KG1 (cell line): ENCODE results near the gene MLPH.

Source experiments
- DNase-seq: peaks from one replicate; lab custom pipeline; 2025; lab: John Stamatoyannopoulos, UW

MLPH gene, protein sequence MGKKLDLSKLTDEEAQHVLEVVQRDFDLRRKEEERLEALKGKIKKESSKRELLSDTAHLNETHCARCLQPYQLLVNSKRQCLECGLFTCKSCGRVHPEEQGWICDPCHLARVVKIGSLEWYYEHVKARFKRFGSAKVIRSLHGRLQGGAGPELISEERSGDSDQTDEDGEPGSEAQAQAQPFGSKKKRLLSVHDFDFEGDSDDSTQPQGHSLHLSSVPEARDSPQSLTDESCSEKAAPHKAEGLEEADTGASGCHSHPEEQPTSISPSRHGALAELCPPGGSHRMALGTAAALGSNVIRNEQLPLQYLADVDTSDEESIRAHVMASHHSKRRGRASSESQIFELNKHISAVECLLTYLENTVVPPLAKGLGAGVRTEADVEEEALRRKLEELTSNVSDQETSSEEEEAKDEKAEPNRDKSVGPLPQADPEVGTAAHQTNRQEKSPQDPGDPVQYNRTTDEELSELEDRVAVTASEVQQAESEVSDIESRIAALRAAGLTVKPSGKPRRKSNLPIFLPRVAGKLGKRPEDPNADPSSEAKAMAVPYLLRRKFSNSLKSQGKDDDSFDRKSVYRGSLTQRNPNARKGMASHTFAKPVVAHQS

DNA sequence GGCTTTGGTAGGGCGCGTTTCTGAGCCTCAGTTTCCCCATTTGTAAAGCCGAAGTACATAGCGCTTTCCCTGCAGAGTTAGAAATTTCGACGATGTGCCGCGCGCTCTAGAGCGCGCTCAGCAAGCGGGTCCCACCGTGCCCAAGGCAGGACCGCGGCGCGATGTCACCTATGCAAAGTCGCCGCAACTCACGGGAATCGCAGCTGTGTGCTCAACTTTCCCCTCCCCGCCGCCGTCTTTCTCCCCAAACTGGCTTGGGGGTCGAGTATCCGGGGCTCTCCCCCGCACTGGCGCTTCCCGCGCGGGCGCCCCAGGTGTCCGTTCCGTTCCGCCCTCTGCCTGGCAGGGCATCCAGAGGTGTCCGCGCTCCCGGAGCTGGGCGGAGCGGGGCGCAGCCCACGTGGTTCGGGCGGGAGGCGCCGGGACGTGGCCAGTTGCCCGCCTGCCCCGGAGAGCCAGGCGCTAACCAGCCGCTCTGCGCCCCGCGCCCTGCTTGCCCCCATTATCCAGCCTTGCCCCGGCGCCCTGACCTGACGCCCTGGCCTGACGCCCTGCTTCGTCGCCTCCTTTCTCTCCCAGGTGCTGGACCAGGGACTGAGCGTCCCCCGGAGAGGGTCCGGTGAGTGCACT is at the start of gene MLPH:
TSS of gene MLPH (plus strand) at position 433 of the 630 bp plus-strand sequence. CDS start 6,176 bp downstream, outside the sequence.
- DNase-seq: no peak

DNA sequence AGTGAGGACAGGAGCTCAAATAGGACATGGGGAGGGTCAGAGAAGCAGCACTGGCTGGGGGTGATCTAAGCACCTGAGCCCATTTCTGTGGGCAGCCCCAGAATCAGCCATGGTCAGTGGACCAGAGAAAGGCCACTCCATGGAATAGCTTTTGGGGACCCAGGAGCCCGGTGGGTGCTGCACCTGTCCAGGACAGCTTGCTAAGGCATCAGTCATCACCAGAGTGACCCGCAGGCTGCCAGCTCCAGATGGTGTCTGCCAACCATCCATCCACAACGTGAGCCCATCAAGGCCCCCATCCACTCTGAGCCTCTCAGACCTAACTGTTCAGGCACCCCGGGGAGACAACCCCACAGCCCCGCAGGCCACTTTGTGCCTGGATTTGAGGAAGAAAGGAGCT is 49.5 kb upstream of the MLPH start:
- DNase-seq: no peak

DNA sequence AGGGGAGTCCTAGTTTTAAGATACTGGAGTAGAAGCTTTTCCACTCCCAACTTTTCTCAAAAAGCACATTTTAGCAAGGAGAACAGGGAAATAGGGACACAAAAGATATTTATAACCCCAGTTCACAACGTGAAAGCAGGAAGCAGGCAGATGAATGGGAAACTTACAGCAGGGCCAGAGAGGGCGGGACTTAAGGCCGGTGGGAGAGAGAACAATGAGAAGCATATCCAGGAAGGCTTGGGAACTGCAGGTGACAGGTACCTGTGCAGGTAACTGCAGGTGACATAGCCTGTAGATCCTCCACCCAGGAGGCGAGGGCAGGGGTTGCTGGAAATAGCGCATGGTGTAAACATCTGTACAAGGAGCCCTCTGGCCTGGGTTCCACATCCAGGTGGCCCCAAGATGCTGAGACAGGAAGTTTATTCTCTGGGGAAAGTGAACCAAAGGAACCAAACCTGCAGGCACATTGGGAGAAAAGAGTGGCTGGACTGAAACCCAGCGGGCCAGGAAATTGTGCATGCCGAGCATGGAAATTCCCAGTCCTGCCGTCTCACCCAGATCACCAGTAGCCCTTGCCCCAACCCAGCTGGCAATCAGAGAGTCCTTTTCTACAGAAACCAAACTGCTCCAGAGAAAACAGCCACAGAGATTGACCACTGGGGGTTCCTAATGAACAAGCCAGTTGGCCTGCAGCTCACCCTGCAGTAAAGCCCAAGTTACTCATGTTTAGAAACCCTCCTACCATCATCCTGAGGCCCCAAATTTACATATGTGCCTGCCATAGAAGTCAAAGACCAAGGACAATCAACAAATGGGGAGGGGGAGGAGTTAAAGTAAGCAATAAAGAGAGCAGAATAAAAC is 48.7 kb upstream of the MLPH start:
- no peak for DNase-seq

DNA sequence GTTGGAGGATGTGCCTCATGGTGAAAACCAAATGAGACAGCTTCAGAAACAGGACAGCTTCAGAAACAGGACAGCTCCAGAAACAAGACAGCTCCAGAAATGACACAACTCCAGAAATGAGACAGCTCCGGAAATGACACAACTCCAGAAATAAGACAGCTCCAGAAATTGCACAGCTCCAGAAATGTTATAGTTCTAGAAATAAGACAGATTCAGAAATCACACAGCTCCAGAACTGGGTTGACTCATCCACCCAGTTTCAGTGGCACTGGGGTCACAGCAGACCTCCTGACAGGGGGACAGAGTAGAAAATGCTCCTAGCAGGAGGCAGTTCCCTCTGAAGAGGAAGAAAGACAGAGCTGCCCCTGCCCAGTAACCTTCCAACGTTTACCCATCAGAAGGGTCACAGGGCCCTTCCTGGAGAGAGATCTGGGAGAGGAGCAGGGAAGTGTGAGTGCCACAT is 46.2 kb upstream of the MLPH start:
- no peak for DNase-seq

DNA sequence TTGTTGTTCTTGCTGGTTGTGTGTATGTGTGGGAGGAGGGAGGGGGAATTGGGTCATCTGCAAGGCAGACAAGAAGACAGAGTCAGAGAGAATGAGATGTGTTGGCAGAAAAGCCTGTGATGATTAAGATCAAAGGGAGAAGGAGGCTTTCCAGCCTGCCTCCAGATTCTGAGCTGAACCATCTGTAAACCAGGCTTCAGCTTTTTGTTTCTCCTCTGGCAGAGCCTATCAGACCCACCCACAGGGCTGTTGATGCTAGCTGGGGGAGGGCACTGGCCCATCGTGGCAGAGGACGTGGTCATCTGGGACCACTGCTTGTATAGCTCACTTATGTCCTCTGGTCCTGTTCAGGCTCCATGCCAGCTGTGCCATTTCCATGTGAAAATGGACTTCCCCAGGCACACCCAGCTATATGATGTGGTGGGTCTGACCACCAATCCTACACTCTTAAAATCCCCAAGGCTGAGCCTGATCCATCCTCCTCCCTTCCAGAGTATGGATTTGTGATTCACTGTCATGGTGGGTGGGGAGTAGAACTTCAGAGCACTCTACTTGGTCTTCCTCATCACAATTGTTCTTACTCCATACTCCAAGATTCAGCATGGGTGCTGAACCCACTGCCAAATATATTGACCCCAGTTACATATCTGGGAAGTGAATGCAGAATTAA is 45.3 kb upstream of the MLPH start:
- no peak for DNase-seq

DNA sequence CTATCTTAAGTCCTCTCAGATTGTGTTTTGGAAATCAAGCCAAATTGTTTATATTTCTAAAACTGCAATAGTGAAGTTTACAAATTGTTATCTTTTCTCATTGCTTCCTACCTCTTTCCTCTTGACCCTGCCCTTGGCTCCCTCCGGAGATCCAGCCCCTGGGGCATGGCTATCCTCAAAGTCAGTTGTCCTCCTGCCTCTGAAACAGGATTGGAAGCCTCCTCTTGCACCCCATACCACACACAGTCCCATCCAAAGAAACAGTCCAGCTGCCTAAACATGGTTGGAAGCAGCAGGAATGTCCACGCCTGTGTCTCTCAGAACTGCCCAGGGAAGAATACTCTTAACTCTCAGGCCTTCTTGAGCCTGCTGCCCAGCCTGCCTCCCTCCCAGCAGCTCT is 43.0 kb upstream of the MLPH start:
- no peak for DNase-seq

DNA sequence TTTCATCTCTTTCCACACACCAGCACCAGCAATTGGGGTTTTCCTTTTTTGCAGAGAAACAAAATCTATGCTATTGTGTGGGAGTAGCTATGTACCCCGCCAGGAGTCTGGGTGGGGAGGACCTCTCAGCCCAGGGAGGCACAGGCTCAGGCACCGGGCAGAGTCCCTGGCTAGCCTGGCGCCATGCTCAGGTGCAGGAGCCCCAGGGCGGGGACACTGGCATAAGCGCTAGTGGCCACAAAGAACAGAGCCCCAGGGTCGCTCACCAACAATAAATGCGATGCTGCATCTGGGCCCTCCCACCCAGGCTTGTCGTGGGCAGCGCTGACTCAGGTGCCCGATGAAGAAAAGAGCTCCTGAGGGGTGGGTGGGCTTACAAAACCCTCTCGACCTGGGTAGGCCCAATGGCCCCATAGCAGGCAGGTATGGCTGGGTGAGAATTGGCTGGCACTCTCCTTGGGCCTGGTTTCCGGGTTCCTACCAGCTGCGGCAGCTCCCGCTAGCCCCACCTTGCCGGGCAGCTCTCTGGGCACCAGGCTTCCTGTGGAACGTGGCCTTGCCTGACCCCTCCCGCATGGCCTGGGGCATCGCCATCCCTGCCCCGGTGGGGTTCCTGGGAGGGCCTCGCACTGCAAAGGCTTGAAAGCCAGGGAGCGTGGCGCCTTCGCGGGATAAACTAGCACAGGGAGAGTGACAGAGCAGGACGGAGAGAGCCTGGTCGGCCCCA is 41.3 kb upstream of the MLPH start:
- no peak for DNase-seq

DNA sequence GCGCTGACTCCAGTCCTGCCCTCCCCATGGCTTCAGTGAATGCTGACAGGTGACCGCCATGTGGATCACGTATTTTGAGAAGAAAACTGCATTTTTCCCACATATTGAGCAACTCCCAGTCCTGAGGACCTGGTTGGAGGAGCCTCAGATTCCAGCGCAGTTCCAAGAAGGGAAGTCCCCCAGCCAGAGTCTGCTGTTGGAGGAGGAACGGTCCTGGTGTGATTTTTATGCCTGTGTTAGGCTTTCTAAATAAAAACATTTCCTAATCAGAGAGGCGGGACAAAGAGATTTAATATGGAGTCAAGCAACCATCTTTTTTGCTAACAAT is 40.7 kb upstream of the MLPH start:
- DNase-seq: no peak

DNA sequence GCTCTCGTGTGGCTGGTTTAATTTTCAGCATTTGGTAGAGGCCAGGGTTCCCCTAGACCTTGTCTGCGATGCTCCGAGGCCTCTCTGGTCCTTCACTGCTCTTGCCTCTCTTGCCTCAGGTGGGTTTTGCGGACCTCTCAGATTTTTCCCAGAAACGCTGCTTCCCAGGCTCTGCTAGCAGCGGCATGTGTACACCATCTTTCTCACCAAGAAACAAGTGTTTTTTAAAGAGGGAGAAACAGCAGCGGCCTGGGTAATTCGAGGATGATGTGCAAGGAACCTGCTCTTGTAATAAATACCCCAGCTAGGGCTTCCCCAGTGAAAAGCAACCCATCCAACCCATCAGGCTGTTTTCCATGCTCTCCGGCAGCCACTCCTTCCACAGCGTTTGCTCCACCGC is 39.6 kb upstream of the MLPH start:
- DNase-seq: no peak

DNA sequence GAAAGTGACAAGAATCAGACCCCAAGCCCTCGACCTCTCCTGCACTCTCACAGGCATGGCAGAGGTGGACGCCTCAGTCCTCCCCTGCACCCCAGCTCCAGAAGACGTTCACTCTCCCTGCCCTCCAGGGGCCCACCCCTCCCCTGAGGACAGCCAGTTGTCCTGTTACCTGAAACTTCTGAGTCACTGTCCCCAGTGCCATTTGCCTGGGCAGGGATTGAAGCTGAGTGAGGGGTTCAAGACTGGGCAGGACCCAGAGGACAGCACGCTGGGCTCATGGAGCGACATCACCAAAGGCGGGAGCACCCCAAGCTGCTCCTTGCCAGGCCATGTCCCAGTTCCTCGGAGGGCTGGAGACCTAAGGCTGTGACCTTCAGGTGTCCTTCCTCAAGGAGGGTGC is 38.9 kb upstream of the MLPH start:
- no peak for DNase-seq

DNA sequence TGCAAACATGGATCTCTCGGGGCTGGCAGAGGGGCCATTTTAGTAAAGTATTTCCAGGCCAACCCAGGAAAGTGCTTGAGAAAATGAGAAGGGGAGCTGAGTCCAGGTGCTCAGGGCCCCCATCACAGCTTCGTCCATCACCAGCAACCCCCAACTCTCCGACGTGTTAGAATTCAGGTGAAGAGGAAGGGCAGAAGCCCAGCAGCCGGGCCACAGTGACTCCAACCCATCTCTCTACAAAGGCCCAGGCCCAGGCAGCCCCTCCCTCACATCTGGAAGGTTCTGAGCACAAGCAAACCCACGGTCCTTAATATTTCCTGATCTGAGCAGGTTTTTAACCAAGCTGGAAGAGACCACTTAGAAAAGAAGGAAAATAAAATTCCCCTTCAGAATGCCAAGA is 38.4 kb upstream of the MLPH start:
- no peak for DNase-seq

DNA sequence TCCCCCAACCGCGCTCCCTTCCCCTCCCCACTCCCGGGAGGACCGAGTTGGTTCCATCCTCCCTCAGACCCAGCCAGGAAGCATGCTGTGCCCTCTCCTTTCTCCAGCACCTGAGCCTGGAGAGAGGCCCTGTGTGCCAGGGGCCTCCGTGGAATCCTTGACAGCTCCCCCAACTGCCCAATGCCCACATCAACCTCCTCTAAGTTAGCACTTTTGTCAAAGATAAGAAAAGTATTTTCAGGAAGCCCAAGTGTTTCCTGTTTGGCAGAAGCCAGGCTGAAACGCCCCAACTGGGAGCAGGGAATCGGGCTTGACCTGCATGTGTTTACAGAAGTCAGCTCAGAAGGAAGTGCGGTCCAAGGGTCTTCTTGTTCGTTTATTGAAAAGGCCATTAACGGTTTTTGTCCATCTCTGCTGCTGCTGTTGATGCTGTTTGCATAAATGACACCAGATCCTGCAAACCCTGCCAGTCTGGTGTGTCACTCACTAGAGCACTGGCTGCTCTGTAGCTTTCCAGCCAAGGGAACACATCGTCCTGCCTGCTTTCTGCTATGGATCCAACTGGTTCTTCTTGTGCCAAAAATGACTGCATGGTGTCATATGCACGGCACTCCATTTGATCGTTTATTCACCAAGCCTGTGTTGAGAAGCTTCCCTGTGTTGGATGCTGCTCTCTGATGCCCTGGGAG is 37.7 kb upstream of the MLPH start:
- no peak for DNase-seq

DNA sequence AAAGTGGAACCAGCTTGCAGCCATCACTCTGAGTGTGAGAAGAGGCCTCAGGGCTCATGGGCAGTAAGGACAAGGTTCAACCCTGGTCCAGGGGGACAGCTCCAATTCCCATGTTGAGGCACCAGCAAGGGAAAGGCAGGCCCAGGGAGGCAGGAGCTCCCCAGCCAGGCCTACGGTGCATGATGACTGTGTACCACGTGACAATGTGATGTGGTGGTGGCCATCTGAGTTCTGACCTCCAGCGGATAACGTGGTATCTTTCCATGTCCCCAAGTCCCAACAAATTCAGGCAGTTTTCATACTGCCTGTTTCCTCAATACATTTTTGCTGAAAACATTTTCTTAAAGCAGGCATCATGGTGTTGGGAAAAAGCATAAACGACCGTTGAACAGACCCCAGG is 36.9 kb upstream of the MLPH start:
- DNase-seq: no peak

DNA sequence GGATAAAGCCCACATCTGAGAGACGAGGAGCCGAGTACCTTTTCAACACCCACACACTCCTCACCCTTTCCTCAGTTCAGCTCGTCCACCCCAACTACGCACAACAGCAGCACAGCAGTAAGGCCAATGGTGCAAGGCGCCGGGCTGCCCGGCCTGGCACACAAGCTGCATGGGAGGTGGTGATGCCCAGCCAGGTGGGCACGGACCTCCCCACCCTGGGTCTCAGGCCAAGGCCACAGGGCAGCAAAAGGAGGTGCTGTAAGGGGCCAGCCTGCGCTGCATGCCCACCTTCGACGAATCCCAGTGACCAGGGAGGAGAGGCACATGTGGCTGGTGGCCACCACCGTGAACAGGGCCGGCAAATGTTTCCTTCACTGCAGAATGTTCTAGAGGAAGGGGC is 36.5 kb upstream of the MLPH start:
- no peak for DNase-seq

DNA sequence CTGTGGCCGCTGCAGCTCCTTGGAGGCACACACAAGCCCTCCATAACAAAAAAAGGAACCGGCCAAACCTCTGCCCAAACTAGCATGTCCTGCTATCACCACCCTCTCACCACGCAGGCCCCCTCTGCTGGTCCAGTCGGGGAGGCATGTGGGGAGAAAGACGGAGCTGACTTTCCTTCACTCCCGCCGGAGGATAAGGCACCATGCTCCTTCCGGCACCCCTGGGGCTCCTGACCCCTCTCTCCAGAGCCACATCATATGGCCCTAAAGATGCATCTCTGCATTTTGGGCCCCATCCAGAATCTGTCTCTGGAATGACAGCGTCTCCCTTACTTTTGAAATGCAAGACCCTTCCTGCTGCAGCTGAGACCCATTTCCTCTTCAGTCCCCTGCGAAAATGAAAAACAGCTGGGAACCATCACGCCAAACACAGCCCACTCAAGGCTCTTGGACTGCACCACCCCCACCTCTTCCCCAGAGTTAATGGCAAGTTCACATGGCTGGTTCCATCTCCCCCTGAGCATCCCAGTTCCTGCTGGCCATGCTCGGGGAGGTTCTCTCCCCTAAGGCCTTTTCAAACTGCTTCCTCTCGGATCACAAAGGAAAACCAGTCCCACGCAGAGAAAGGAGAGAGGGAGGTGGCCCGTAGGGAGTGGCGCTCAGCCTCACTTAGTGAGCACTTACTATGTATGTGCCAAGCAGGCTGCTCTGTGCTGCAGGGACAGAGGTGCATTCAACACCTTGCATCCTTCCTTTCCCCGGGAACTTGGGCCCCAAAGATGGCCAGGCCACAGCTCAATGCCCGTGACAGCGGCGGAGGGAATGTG is 35.2 kb upstream of the MLPH start:
- DNase-seq: no peak

DNA sequence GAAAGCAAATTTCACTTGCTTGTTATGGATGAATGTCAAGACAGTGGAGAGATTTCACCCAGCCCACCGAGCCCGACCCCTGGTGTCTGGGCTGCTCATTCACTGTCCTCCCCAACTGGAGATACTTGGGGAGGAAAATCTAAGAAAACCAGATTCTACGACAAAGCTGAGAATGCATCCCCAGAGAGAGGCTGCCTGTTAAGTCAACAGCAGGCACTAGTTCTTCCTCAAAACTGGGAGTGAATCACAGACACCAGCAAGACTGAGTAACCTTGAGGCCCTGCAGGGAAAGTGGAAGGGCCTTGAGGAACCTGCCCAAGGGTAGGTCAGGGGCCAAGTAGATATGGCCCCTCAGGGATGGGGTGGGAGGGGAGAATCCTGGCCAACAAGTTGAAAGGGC is 34.2 kb upstream of the MLPH start:
- DNase-seq: no peak

DNA sequence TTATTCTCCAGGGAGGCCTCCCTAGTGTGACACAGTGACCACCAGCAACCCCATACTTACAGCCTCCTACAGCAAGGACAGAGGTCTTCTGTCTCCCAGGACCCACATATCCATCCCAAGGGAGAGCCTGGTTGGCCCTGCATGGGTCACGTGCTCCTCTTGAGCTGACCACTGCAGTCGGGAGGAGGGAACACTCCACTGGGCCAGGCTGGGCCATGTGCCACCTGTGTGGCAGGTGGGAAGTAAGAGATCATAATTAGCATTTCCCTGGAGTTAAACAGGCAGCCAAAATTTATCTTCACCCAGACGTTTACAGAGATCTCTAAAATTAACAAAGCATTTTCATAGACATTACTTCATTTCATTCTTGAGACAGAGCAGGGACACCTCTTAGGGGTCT is 33.4 kb upstream of the MLPH start:
- DNase-seq: no peak

DNA sequence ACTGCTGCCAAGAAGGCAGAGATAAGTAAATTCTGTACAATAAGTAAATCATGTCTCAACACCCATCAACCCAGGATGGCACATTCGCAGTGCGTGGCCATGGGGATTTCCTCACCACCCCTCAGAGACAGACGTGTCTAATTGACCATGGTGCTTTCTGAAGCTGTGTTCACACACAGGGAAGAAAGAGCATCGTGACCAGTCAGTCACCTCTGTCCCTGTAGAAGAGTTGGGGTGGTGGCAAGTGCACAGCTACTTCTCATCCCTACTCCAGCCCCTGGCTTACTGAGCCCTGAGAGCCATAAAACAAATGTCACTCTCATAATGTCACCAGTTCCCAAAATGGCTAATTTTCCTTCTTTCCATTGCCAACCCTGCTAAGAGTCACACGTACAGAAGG is 31.3 kb upstream of the MLPH start:
- DNase-seq: no peak

DNA sequence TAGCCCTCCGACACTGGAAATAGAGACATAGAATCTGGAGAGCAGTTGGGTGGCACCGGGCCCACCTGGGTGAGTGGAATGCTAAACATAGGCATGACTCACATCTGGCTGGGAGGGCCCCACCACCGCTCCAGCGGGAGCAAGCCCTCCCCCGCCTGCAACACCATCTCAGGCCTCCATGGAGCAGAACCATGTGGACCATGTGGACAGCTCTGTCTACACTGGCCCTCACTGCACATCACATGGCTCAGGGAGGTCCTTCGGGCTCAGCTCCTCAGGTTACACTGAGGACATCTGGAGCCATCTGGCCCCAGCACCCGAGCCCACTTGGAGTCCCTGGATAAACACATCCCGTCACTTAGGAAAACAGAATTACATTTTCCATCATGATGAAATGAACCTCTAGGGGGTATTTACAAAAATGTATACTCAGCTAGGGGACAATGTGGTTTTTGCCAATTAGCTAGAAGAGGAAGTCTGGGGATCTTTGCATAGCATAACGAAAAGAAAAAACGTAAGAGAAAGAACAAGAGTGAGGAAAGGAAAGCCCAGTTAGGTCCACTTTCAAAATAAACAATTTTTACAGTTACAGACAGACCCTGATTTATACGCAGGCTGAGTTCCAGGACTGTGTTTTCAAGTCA is 30.7 kb upstream of the MLPH start:
- DNase-seq: no peak
